HL-60/S4 treated with phorbol 12-myristate 13-acetate at 8.2 ng/mL for 4 days and 3 days (cell line): ENCODE data around the gene NUDCD2.
"Not testable (repeated sequence)": the region's sequence is repeated elsewhere in the genome, so short reads cannot be mapped to it uniquely, and the experiment has no call there.

Experiments
- in situ Hi-C: fragments of 300-500 bp; cut with MboI; formaldehyde crosslinking; loops from 2 replicates; pipeline ENCODE4 v1.15.0; 2022; ENCODE audit warnings: low sequenced_read_pairs

NUDCD2 gene

GRCh38 chr5:163473635-163474243, 13.8 kb upstream of the NUDCD2 start:
- in situ Hi-C loops, result no loop called here

- in situ Hi-C loops, result no loop called here
Measured at GRCh38 chr5:163467682-163468081, 7.8 kb upstream of the NUDCD2 start.

GRCh38 chr5:163463063-163463435, 3.1 kb upstream of the NUDCD2 start:
- in situ Hi-C loops, result no loop called here

- in situ Hi-C loops, result no loop called here
Measured at GRCh38 chr5:163460562-163461171, 765 bp upstream of the NUDCD2 start, which contains the start of gene HMMR. Gene HMMR (plus strand): TSS chr5:163460632. CDS start chr5:163460693, 61 bp downstream.

GRCh38 chr5:163459462-163459818, 462 bp downstream of the NUDCD2 start:
- in situ Hi-C loops, result no loop called here

- in situ Hi-C loops, result no loop called here
Measured at GRCh38 chr5:163458778-163459385, 1.0 kb downstream of the NUDCD2 start.

- in situ Hi-C loops, result no loop called here
Measured at GRCh38 chr5:163456840-163457239, 3.1 kb downstream of the NUDCD2 start.

- in situ Hi-C loops, result no loop called here
Measured at GRCh38 chr5:163456029-163456589, 3.8 kb downstream of the NUDCD2 start.

- in situ Hi-C loops, result not testable (repeated sequence)
Measured at GRCh38 chr5:163455406-163455805, 4.5 kb downstream of the NUDCD2 start.

GRCh38 chr5:163453705-163454104, 6.2 kb downstream of the NUDCD2 start:
- in situ Hi-C loops, result no loop called here

GRCh38 chr5:163451489-163451888, 8.4 kb downstream of the NUDCD2 start:
- in situ Hi-C loops, result no loop called here

GRCh38 chr5:163448491-163448890, 11.4 kb downstream of the NUDCD2 start:
- in situ Hi-C loops, result no loop called here

GRCh38 chr5:163447875-163448274, 12.0 kb downstream of the NUDCD2 start:
- in situ Hi-C loops, result no loop called here

- in situ Hi-C loops, result no loop called here
Measured at GRCh38 chr5:163447191-163447590, 12.7 kb downstream of the NUDCD2 start.

GRCh38 chr5:163445345-163445744, 14.6 kb downstream of the NUDCD2 start:
- in situ Hi-C loops, result no loop called here

- in situ Hi-C loops, result no loop called here
Measured at GRCh38 chr5:163444526-163444925, 15.4 kb downstream of the NUDCD2 start.

- in situ Hi-C loops, result no loop called here
Measured at GRCh38 chr5:163440954-163441353, 18.9 kb downstream of the NUDCD2 start.

- in situ Hi-C loops, result no loop called here
Measured at GRCh38 chr5:163439092-163439425, 20.8 kb downstream of the NUDCD2 start.

- in situ Hi-C loops, result no loop called here
Measured at GRCh38 chr5:163437309-163438182, 22.4 kb downstream of the NUDCD2 start, which contains the start of gene CCNG1. Gene CCNG1 (plus strand): TSS chr5:163437595. CDS start chr5:163439257, 1,662 bp downstream.

GRCh38 chr5:163437011-163437308, 22.9 kb downstream of the NUDCD2 start:
- in situ Hi-C loops, result no loop called here

- in situ Hi-C loops, result no loop called here
Measured at GRCh38 chr5:163436515-163436914, 23.4 kb downstream of the NUDCD2 start.
